Measurements from ENCODE around the gene PHF2. TPM values are rescaled to one million over a fixed set of nuclear protein-coding genes. Genes with fewer than 3 reads are reported as not detected.

The PHF2 gene
- total and polyA plus RNA-seq, 2 of the 4 experiments (the other 2 are of a cell fraction): 5.9 to 9.5 TPM

- intact Hi-C loops (cut with micrococcal nuclease): no loop called here
- H2BK5ac ChIP-seq (ENCODE audit: low read depth, low read length, poor library complexity, severe bottlenecking): no peak overlapping the region
- H3K4ac ChIP-seq (ENCODE audit: low read depth, low read length): no peak overlapping the region
- H3K14ac ChIP-seq (replicated peaks; ENCODE audit: low read depth, low read length): no peak overlapping the region
- H3K9ac ChIP-seq (ENCODE audit: low read depth, low read length): no peak overlapping the region
- DNase-seq (no peak), ATAC-seq (ENCODE audit: low read depth) (no peak)
- H3K9me1 ChIP-seq (ENCODE audit: insufficient read depth, low read length): peaks cover under 1% of the 10 kb centered on the region; the same call in 1 of the 2 replicates
- no peak overlapping the region for H2AFZ ChIP-seq (replicated peaks; ENCODE audit: low read length, poor library complexity)
- no peak overlapping the region for H3K4me2 ChIP-seq (ENCODE audit: low read depth, low read length)
- POLR2A ChIA-PET (ENCODE audit: unreplicated experiment): no interaction called here
- peaks cover 2% of the 10 kb centered on the region; the same call in 1 of the 2 replicates for H3K9me3 ChIP-seq (ENCODE audit: control insufficient read depth, insufficient read depth, low read length)
- H3K79me1 ChIP-seq (ENCODE audit: low read depth in 1 of 2, low read length in 2 of 2): peaks cover under 1 to 4% of the 10 kb centered on the region in 2 experiments; a peak in 2 of 4 replicates
- H3K27me3 ChIP-seq (ENCODE audit: control insufficient read depth, insufficient read depth, low read length): no peaks in the 10 kb centered on the region
- H2AK5ac ChIP-seq (ENCODE audit: low read depth, low read length): no peak overlapping the region
- 0 out of 2 replicates have a peak, but pooled peaks cover 1% of the 10 kb centered on the region for H3K4me1 ChIP-seq (ENCODE audit: control insufficient read depth, insufficient read depth, low read length)
- H2BK20ac ChIP-seq (ENCODE audit: low read depth, low read length): no peak overlapping the region
- dilution Hi-C loops (cut with HindIII; ENCODE audit: low sequenced_read_pairs, unreplicated experiment): no loop called here
- no peak overlapping the region for H3K18ac ChIP-seq (ENCODE audit: low read depth, low read length)
- in situ Hi-C loops (cut with MboI; ENCODE audit: low sequenced_read_pairs): no loop called here
- H3K36me3 ChIP-seq (ENCODE audit: control insufficient read depth, insufficient read depth, low read length): peaks cover 24% of the 10 kb centered on the region
- H3K23ac ChIP-seq (ENCODE audit: low read depth, low read length): no peak overlapping the region
- no peak overlapping the region for H4K8ac ChIP-seq (ENCODE audit: low read depth in 2 of 2, low read length in 2 of 2)
- no peak overlapping the region for H2BK120ac ChIP-seq (ENCODE audit: low read depth, low read length)
- H3K4me3 ChIP-seq (ENCODE audit: insufficient read depth, low read depth, low read length): no peak overlapping the region
- no peak overlapping the region for H3K56ac ChIP-seq (ENCODE audit: extremely low read depth, insufficient read depth, low read length)
- no peak overlapping the region for H2AK9ac ChIP-seq (replicated peaks; ENCODE audit: low read depth, low read length, poor library complexity)
- peaks cover 2% of the 10 kb centered on the region for H4K20me1 ChIP-seq (ENCODE audit: insufficient read depth, low read length)
- CTCF ChIA-PET: no interaction called here
- no peak for TF ChIP-seq SMC3 (IDR thresholded peaks at IDR 0.05; ENCODE audit: low read depth, low read length)
- H4K91ac ChIP-seq (ENCODE audit: insufficient read depth, low read depth, low read length): no peak overlapping the region
- WGBS, 2 experiments (ENCODE audit: extremely low coverage in 2 of 2, insufficient read length in 1 of 2): no CpG with 5 or more reads among the region's 3 CpGs
- no peak overlapping the region for H2BK15ac ChIP-seq (ENCODE audit: low read depth, low read length)
- no peak overlapping the region for H3K27ac ChIP-seq (ENCODE audit: insufficient read depth, low read length)
- no TSS peak for BruUV-seq (replicated peaks)
- no peak overlapping the region for H4K5ac ChIP-seq (ENCODE audit: low read depth, low read length)
Observed at GRCh38 chr9:93637886-93638285, 61.5 kb downstream of the PHF2 start.
